Adrenal gland (tissue), 12 donors: ENCODE measurements around the gene MGAT5. TPM values are rescaled to one million over a fixed set of nuclear protein-coding genes. Genes with fewer than 3 reads are reported as not detected.
A peak's percentile ranks its signal among the peaks of the same experiment; 100 is the strongest.

ENCODE experiments used
- DNase-seq, 7 donors: peaks; one replicate each; pipeline ENCODE4 v3.0.0-alpha.2; 2019 to 2020
- H3K27ac ChIP-seq, 5 donors: fragments of 200-600 bp; sonication (generic) in 4 of 5; 1 replicate in 3 of 5; 2 replicates in 2 of 5; pipeline versions ENCODE4 v1.5.1 to v1.8.0; 2016 to 2020; ENCODE audit warnings: mild to moderate bottlenecking in 1 of 5
- H3K27me3 ChIP-seq: fragments of 200-600 bp; 2 replicates; pipeline ENCODE4 v1.8.0; 2021
- H3K36me3 ChIP-seq, 2 donors: fragments of 200-600 bp; replicated peaks in 1 of 2; 1 replicate in 1 of 2; 2 replicates in 1 of 2; pipeline versions ENCODE4 v1.5.1 to v1.8.0; 2018 to 2022
- H3K4me1 ChIP-seq, 2 donors: fragments of 200-600 bp; replicated peaks in 1 of 2; 1 replicate in 1 of 2; 2 replicates in 1 of 2; pipeline versions ENCODE4 v1.5.1 to v1.8.0; 2018 to 2021
- H3K4me3 ChIP-seq, 4 donors: fragments of 200-600 bp; sonication (generic) in 3 of 4; one replicate each; pipeline ENCODE4 v1.5.1; 2016 to 2018
- H3K9me3 ChIP-seq, 3 donors: fragments of 200-600 bp; sonication (generic) in 1 of 3; replicated peaks in 1 of 3; 1 replicate in 2 of 3; 2 replicates in 1 of 3; pipeline versions ENCODE4 v1.5.1 to v1.8.0; 2016 to 2021
- CTCF ChIP-seq, 6 experiments: fragments of 450-650 bp in 4 of 6; fragments of 200-600 bp in 2 of 6; sonication (generic) in 1 of 6; IDR thresholded peaks; 1 replicate in 5 of 6; 2 replicates in 1 of 6; pipeline versions ENCODE4 v1.5.1 to v1.8.0; 2016 to 2021; ENCODE audit warnings: antibody characterized with exemption in 6 of 6, mild to moderate bottlenecking in 2 of 6, moderate library complexity in 1 of 6
- POLR2A ChIP-seq, 2 donors: fragments of 450-650 bp; IDR thresholded peaks; one replicate each; pipeline ENCODE4 v1.6.1; 2017; ENCODE audit warnings: antibody characterized with exemption in 2 of 2, mild to moderate bottlenecking in 2 of 2, moderate library complexity in 1 of 2
- WGBS, 4 donors: extraction: QIAGEN DNeasy Blood & Tissue Kit in 2 of 4; methylation state at CpG; one replicate each; pipeline versions ENCODE4 v1.1.5 to v1.1.7; 2013 to 2017; 5-methylcytosine and 5-hydroxymethylcytosine counted together
- intact Hi-C, 2 donors: fragments of 100-400 bp; cut with DNase I; formaldehyde crosslinking; loops; one replicate each; pipeline versions ENCODE4 v1.14.1 to v1.15.0; 2022 to 2023
- polyA plus RNA-seq, 3 donors: library from polyadenylated mRNA; stranded (reverse); fragments of 200-250 nt in 2 of 3; fragments of 350-450 nt in 1 of 3; fragmentation: Illumina TruSeq in 1 of 3; extraction: RNeasy Lipid Tissue Mini Kit (QIAGEN cat#74804) in 1 of 3; gene quantifications; one replicate each; pipeline ENCODE4 v1.2.3, GENCODE V29; 2013 to 2014
- total RNA-seq, 9 donors: library from RNA; depleted of rRNA in 4 of 9; stranded (reverse); fragments of >200 nt in 4 of 9; fragments of 120-200 nt in 1 of 9; fragmentation: NEBNext Ultra II Directional in 1 of 9; extraction: Animal tissue kit (Norgen Biotek cat#: 25700) in 1 of 9; gene quantifications; one replicate each; pipeline versions ENCODE4 v1.1.0 to v1.2.4, GENCODE V29; 2013 to 2023
- donor health status: healthy with polysubstance abuse.
- donor health status: Bipolar disorder and iron deficiency.
- donor health status: DM: yes; HTN: yes; CAD: no.
- donor health status: DM: no; HTN: no; CAD: no.
- donor health status: DM: no; HTN: no; CAD: no.
- donor health status: DM: yes; HTN: yes; CAD: no.

Gene MGAT5
- total and polyA plus RNA-seq, 12 donors = 2.9 to 74.6 (median 41.1) TPM

- H3K4me3 ChIP-seq = no peak overlapping the region
- no peak overlapping the region for H3K27ac ChIP-seq
- 88 to 93% (median 90%) methylated on average over 4 of the region's 4 CpGs for WGBS, 4 donors
- H3K36me3 ChIP-seq = peaks cover 0 to 20% of the 10 kb centered on the region in 2 donors
- peak in 1 of 7 donors; percentile 27 for DNase-seq
- H3K9me3 ChIP-seq = no peaks in the 10 kb centered on the region
- intact Hi-C loops = no loop called here
- H3K27me3 ChIP-seq = no peaks in the 10 kb centered on the region
- H3K4me1 ChIP-seq = no peaks in the 10 kb centered on the region
- TF ChIP-seq CTCF (IDR thresholded peaks at IDR 0.05) = no peak
- no peak for TF ChIP-seq POLR2A (IDR thresholded peaks at IDR 0.05)
Observed at GRCh38 chr2:134429886-134430285, 176.0 kb downstream of the MGAT5 start.

DNA sequence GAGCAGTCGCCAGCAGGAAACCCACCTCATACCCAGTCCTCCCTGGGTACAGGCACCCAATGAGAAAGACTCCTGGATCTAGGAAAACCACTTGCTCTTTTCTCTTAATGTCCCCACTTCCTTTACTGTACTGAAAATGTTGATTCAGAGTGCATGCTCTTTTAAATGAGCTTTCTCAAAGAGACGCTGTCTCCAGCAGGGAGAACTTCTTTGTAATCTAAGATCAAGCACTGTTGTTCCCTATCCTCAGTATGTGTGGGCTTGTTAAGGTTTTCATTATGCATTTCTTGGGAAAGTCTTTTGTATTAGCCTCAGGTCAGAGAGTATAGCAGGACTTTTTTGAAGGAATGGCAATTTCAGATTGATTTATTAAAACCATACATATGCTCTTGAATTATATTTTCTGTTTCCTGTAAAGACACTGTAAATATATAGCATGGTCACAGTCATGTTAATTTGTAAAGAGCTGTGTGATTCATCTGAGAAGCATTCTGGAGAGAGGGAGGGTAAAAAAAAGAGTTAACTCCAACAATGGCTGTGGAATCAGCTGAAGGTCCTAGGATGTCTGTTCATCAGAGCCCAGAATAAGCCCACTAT lies 178.1 kb downstream of the MGAT5 start:
- H3K27ac ChIP-seq = no peak overlapping the region
- no peak overlapping the region for H3K4me3 ChIP-seq
- DNase-seq = no peak
- no peak for TF ChIP-seq POLR2A (IDR thresholded peaks at IDR 0.05)
- TF ChIP-seq CTCF (IDR thresholded peaks at IDR 0.05) = no peak
- H3K36me3 ChIP-seq = peaks cover 0 to 20% of the 10 kb centered on the region in 2 donors
- H3K4me1 ChIP-seq = no peaks in the 10 kb centered on the region
- H3K27me3 ChIP-seq = no peaks in the 10 kb centered on the region
- intact Hi-C loops = no loop called here
- WGBS, 4 donors = 88 to 100% (median 98%) methylated on average over 2 of the region's 2 CpGs
- no peaks in the 10 kb centered on the region for H3K9me3 ChIP-seq

GRCh38 chr2:134432435-134432883 lies 178.6 kb downstream of the MGAT5 start:
- Histone ChIP-seq H3K36me3 (peaks cover 0 to 20% of the 10 kb centered on the region in 2 donors), H3K9me3 (no peaks in the 10 kb centered on the region), H3K27ac (no peak overlapping the region), H3K27me3 (no peaks in the 10 kb centered on the region), H3K4me1 (no peaks in the 10 kb centered on the region), H3K4me3 (no peak overlapping the region)
- DNase-seq = no peak
- intact Hi-C loops = no loop called here
- WGBS, 4 donors = 93 to 98% (median 97%) methylated on average over 3 of the region's 3 CpGs
- TF ChIP-seq POLR2A (IDR thresholded peaks at IDR 0.05) (no peak), CTCF (IDR thresholded peaks at IDR 0.05) (no peak)

DNA sequence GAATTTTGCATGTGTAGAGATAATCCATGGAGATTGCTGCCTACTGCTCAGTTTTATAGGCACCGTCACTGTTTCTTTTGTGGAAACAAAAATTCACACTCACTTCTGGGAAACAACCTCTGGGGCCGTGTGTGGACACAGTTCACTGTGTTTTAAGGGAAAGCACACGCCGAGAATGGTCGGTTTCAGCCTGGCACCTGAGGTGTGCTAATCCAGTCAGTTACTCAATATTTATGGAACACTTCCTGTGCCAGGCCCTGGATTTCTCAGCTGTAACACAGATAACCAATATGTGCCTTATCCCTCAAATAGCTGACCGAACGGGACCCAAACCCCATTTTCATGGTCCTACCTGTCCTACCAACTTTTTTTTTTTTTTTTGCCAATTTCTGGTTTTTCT lies 179.6 kb downstream of the MGAT5 start:
- TF ChIP-seq POLR2A (IDR thresholded peaks at IDR 0.05) = no peak
- TF ChIP-seq CTCF (IDR thresholded peaks at IDR 0.05) = no peak
- DNase-seq = peak in 1 of 7 donors; percentile 28
- Histone ChIP-seq H3K36me3 (peaks cover 0 to 18% of the 10 kb centered on the region in 2 donors), H3K27ac (no peak overlapping the region), H3K4me3 (no peak overlapping the region), H3K4me1 (no peaks in the 10 kb centered on the region), H3K9me3 (no peaks in the 10 kb centered on the region), H3K27me3 (no peaks in the 10 kb centered on the region)
- WGBS, 4 donors = 94 to 99% (median 97%) methylated on average over 7 of the region's 7 CpGs
- intact Hi-C loops = no loop called here
